ENCODE data around the gene ALDH3A2.
A peak's percentile ranks its signal among the peaks of the same experiment; 100 is the strongest.

ALDH3A2 gene

DNA sequence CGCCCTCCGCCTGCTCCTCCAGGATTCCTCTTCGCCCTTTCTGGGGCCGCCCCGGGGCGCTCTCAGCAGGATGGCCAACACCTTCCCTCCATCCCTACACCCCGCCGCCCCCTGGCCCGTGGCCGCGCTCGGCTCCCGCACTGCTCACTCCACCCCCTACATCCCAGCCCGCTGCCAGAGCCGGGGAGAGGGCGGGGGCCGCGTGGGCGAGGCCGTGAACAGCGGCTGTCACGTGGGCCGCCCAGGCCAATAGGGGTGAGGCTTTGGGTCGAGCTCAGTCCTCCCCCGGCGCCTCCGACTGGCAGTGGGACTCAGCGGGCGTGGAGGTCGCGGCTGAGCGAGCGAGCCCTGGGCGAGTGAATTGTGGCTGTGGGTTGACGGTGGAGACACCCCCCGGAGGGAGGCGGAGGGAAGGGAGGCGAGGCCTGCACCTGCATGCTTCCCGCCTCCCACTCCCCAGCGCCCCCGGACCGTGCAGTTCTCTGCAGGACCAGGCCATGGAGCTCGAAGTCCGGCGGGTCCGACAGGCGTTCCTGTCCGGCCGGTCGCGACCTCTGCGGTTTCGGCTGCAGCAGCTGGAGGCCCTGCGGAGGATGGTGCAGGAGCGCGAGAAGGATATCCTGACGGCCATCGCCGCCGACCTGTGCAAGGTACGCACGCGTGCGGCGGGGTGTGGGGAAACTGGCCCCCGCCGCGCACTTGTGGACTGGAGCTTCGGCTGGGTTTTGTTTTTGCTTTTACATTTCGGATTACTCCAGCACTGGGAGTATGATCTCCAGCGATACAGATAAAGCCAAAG is at the start of gene ALDH3A2:
Gene ALDH3A2, plus strand, starts transcription at position 277 of the 799 bp plus-strand sequence. Its CDS starts 221 bp downstream, at position 498.
- DNase-seq: peak; percentile 93

DNA sequence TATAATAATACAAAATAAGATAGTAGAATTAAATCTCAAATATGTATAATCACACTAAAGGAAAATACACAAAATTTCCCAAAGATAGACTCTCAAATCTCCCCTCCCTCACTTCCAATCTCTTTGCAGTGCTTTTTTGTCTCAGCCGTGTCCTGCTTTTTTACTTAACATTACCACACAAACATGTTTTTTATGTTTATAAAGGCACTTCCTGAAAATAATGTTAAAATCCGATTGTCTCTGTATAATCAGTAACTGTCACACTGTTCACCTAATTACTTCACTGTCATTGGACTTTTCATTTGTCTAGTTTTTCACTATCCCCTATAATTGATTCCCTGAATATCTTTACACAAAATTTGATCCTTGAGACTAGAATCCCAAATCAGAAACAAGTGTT is 38.2 kb upstream of the ALDH3A2 start:
- DNase-seq: no peak

DNA sequence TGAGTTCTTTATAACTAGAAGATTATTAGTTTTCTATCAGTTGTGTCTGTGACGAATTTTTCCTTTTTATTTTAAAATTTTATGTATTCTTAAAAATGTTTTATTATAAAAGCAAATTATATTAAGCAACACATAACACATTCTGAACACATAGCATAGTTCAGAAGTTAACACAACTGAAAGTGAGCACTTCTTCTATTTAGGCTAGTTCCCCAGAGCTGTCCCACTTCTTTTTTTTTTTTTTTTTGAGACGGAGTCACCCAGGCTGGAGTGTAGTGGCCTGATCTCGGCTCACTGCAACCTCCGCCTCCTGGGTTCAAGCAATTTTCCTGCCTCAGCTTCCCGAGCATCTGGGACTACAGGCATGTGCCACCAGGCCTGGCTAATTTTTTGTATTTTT is 37.7 kb upstream of the ALDH3A2 start:
- no peak for DNase-seq

DNA sequence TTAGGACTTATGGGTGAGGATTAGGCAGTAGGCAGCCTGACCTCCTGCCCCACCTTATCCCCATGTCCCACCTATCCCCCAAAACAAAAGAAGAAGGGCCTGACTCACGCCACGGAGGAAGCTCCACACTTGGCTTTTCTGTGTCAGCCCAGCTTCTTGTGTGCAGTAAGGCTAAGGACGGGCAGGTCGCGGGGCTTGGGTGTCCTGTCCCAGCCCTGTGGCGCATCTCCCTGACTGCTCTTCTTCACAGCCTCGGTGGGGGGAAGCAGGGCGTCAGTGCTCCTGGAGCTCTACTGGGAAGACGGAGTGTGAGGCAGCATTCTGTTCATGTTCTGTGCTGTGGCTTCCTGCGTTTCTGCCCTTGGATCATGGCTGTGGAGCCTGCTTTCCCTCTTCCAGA is 34.6 kb upstream of the ALDH3A2 start:
- DNase-seq: no peak

DNA sequence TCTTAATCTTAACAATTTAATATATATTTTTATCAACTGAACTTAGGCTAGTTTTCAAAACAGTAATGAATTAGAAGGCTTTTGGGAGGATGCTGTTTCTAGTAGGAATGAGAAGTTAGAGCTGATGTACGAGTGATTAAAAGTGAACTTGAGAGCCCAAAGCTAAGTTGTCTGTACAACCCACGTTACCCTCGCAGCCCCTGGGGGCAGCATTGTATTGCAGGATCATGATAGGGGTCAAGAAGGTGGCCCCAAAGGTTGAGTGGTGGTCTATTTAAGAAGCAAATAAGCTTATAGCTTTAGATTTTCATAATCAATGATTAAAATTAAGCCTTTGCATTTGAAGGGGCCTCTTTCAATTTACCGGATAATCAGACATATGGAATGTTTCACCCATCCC is 33.7 kb upstream of the ALDH3A2 start:
- no peak for DNase-seq

DNA sequence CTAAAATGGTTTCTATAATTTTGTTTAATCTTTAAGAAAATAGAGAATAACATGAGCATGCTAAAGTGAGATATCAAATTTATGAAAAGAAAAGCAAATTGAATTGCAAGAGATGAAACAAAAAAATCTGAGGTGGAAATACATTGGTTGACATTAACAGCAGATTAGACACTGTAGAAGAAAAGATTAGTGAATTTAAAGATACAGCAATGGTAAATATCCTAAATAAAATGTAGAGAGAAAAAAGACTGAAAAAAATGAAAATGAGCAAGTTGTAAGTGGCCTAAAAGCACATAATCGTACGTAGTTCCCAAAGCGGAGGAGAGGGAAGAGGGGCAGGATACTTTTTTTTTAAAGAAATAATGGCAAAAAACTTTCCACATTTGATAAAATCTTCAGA is 30.5 kb upstream of the ALDH3A2 start:
- DNase-seq: no peak

DNA sequence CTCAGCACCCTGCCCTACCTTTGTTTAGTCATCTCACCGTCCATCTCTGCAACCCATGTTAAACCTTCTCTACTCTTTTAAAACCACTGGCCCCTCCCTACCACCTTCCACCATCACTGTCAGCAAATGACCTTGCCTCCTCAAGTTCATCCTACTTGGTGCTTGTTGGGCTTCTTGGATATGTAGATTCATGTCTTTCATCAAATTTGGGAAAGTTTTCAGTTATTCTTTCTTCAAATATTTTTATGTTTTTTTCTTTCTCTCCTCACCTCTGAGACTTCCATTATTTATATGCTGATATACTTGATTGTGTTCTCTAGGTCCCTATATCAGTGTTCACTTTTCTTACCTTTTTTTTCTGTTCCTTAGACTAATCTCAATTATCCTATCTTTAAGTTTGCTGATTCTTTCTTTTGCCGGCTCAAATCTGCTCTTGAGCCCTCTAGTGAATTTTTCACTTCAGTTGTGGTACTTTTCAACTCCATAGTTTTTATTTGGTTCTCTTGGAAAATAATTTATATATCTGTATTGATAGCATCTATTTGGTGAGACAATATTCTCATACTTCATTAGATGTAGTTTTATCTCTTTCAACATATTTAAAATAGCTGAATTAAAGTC is 28.7 kb upstream of the ALDH3A2 start:
- DNase-seq: no peak

DNA sequence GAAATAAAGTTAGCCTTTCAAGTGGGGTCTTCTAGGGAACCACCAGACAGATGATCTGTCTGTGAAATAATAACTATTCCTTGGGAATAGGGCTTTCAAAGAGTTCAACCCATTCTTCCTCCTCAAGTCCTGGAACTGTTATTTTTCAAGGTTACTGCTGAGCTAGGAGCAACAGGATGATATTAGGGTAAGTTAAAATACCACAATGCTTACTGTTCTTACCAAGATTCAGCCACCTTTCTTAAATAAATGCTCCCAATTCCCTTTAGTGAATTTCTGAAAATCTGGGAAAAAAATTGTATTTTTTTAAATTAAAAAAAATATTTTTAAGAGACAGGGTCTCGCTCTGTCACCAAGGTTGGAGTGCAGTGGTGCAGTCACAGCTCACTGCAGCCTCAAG is 26.9 kb upstream of the ALDH3A2 start:
- no peak for DNase-seq

DNA sequence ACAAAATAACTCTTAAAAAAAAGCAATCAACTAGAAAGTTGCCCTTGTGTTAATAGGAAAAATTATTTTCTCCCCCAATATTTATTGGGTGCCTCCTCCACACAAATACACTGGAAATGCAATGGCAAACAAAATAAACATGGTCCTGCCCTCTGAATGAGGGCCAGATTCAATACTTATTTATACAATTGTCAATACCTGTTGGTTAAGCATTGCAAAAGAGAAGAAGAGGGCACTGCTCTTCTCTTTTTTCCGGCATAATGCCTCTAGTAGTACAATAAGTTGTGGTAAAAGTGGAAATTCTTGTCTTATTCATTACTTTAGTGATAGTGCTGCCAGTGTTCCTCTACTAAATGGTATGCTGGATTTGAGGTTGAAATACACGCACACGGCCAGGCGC is 22.5 kb upstream of the ALDH3A2 start:
- DNase-seq: no peak

DNA sequence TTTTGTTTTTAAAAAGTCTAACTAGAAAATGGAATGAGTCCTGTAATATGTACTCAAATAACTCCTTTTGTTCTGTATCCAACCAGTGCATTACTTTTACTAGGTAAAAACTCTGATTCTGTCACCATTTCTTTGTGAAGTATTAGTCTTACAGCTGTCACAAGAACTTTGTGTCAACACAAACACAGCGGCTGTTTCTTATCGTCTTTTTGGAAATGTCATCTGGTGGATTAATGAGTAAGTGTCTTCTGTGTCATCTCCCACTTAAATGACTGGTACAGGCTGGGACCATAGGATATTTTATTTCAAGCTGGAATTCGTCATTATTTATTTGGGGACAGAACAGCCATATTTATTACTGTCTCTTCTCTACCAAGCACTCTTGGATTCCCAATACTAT is 19.1 kb upstream of the ALDH3A2 start:
- DNase-seq: no peak

DNA sequence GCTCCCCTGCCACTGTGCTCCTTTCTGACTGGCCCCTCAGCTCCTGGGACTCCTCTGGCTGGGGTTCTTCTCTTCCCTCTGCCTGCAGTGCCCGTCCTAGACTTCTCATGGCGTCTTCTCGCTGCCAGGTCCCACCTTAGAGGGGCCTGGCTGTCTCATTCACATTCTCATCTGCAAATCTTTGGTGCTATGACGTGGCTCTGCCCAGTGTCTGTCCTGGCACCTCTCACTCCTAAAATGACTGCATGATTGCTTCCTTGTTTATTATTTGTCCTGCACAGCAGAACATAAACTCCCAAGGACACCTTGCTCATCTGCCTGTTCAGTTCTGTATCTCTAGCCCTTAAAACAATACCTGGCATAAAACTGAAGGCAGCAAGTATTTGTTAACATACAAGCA is 18.5 kb upstream of the ALDH3A2 start:
- DNase-seq: no peak

DNA sequence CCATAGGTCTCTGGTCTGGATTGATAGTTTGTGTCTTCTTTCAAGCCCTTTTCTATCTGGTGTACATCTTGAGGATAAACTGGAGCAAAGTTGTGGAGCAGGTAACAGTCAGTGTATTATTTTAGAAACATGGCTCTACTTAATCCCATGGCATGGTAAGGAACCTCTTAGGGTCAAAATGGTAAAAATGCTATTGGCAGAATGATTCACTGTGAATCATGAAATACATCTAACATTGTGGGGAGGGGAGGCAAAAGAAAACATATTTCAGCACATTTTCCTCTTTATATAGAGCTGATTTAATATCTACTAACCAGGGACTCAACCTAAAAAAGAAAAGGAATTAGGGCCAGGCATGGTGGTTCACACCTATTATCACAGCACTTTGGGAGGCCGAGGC is 17.9 kb upstream of the ALDH3A2 start:
- no peak for DNase-seq

DNA sequence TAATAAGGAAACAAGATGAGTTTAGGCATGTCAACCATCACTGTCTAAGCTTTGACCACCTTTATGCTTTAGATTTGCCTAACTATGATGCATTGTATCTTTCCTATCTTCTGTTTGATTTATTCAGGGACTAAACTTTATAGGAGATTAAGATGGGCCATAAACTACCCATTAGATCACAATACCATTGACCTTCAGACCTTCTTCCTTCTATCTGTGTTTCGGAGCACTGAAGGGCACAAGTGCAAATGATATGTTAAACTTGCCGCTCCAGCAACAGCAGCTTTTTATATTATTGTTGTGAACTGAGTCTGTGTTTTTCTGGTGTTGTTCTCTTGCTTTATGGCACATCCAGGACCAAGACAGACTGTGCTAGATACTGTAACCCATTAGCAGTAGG is 16.6 kb upstream of the ALDH3A2 start:
- DNase-seq: no peak

DNA sequence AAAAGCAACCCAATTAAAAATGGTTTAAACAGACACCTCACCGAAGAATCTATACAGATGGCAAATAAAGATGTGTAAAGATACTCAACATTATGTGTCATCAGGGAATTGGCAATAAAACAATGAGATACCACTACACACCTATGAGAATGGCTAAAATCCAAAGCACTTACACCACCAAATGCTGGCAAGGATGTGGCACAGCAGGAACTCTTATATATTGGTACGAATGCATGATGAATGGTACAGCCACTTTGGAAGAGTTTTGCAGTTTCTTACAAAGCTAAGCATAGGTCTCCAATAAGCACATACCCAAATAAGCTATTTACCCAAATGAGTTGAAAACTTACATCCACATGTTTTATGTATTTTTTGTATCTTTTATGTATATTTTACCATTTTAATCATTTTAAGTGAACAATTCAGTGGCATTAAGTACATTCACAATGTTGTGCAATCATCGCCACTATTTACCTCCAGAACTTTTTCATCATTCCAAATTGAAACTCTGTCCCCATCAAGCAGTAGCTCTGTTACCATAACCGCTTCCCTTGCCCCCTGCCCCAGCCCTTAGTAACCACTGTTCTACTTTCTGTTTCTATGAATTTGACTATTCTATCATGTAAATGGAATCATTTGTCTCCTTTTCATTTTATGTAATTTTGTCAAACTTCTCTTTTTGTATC is 6.7 kb upstream of the ALDH3A2 start:
- DNase-seq: no peak

DNA sequence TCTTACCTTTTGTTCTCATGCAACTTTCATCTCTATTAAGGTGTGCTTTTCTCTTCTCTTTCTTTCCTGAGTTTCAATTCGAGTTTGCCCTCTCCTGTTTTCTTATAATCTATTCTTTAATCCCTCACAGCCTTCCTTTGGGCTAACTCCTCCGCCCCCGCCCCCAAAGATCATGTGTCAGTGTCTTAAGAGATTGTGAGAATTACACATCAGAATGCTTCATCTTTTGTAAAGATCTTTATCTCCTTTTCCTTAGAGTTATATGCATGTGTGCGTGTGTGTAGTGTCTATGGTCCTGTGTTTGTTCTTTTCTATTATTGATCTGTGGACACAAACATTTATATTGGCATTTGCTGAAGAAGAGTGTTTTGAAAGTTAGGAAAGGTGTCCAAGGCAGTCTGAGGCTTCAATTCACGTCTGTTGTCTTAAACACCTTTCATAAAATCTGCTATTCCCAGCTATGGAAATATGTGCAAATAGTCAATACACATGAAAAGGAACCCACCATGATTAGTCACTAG is 6.1 kb upstream of the ALDH3A2 start:
- DNase-seq: no peak

DNA sequence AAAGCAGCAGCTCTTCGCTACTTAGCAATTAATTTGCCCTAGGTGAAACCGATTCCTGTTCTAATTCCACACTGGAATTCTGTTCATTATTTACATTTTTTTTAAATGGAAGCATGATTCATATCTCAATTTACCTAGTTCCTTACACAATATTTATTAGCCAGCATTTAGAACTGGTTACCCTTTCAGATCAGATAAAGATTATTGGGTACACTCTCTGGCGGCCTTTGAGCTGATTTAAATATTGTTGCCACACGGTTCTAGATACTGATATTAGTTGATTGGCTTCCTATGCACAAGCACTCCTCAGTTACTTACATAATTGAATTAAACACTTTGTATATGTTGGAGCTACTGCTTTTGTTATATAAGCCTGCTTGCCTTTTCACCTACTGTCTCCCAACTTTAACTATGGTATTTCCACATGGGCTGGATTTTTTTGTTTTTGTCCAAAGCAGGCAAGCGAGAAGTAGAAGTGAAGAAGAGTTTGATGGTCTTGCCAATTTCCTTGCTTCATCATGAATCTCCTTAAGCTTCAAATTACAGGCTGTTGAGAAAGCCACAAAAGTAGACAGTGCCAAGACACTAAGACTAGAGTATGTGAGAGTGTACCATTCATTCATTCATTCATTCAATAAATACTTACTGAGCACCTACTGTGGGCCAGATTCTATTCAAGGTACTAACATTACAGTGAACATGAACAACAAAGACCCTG is 3.9 kb upstream of the ALDH3A2 start:
- DNase-seq: no peak

DNA sequence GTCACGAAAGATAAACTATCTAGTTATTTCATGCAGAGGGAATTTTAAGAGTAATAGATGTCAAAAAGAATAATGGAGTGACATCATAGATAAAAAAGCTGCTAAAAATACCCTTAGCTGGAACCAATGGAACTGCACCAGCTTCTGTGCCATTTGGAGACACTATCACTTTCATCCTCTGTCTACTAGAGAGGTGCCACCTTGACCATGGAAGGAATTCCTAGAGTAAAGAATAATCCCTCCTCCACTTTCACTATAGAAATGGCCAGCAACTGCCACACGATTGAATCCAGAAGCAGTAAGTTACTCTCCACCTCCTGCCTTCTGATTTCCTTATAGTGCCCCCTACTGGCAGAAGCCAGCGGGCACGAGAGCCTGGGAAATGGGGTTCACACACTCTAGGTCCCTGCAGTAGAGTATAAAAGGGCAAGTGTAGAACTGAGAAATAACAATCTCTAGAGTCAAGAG is 2.8 kb upstream of the ALDH3A2 start:
- no peak for DNase-seq

DNA sequence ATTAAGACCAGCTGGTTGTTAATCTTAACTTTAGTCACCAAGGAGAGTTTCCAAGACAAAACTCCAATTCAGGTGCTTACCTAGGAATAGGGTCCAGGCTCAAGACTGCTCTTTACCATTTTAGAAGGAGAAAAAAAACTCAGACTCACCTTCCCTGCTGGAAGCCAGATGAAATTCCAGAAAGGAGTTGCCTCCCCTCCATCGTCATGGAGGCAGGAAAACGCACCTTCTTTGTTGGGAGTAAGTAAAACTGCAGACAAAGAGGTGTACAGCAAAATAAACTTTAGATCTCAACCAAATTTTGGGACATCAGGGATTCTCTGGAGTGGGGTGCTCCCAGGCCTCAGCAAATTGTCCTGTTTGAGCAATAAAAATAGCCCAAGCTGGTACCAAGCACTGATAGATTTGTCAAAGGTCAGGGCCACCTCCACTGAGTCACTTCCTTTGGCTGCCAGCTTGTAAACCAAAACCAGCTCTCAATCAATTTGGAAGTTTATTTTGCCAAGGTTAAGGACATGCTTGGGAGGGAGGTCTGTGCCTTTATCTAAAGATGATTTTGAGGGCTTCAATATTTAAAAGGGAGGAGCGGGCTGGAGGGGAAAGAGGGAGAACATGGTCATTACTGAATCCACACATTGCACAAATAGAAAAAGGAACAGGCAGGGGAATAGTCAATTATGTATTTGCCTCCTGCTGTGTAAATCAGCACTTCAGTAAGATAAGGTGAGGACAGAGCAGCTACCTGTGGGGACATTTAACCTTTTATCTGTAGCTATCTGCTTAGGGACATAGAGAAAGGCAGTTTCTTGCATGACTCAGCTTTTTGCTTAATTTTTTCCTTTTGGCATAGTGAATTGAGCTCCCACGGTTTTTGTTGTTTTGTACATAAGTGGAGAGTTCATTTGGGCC is 1.5 kb upstream of the ALDH3A2 start:
- DNase-seq: no peak

DNA sequence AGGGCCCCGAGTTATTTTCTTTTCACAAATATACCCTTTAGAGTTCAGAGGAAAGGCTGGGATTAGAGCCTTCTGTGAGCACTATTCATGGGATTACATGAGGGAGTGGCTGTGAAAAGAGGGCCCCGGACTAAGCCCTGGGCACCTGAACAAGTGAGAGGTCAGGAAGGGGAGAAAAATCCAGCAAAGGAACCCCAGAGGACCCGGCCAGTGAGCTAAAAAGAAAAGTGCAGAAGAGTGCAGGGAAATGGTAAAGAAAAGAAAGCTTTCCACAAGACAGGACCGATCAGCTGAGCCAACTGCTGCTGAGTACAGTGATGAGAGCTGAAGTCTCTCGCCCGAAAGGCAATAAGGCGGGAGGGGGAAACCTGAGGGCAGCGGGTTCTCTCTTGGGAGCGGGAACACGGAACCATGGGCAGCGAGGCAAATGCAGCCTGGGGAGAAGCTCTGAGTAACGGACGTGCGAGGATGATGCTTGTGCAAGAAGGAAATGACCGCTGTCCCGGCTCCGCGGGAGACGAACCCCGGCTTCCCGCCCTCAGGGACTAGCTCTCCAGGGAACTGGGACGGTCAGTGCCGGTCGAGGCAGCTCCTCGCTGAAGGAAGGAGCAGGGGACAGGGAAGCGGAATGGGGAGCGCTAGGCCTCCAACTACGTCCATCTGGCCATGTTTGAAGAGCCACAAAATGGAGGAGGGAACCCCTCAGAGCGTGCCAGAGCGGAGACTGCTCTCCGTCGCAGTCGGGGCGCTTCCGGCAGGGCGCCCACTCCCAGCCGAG is 665 bp upstream of the ALDH3A2 start:
- DNase-seq: peak; percentile 61

DNA sequence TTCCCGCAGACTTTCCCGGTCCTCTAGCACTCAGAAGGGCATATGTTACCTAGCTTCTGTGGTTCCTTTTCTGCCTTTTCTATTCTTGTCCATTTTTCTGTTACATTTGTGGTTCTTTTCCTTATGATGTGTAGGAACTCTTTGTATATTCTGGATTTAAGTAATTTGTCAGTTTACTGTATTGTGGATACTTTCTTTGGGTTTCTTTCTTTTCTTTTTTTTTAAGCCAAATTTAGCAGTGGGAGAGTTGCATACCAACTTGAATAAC is 657 bp downstream of the ALDH3A2 start:
- DNase-seq: no peak

DNA sequence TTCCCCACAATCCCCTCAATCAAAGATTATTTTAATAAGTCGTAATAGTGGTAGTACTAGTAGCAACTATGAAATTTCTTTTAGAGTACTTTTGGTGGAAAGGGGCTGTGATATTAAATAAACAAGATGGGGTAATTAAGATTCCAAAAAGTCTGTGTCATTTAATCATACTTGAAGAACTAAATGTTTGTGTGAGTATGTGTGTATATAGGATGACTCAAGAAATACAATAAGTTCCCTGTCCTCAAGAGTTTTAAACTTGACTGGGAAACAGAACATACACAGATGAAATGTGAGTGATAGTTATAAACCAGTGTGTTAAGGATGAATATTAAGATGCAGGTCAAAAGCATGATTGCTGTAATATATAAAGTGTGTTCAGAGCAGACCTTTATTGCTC is 2.3 kb downstream of the ALDH3A2 start:
- no peak for DNase-seq

Measured in NCI-H2171 (cell line).